ENCODE measurements around the gene HOXC9.

The HOXC9 gene

DNA sequence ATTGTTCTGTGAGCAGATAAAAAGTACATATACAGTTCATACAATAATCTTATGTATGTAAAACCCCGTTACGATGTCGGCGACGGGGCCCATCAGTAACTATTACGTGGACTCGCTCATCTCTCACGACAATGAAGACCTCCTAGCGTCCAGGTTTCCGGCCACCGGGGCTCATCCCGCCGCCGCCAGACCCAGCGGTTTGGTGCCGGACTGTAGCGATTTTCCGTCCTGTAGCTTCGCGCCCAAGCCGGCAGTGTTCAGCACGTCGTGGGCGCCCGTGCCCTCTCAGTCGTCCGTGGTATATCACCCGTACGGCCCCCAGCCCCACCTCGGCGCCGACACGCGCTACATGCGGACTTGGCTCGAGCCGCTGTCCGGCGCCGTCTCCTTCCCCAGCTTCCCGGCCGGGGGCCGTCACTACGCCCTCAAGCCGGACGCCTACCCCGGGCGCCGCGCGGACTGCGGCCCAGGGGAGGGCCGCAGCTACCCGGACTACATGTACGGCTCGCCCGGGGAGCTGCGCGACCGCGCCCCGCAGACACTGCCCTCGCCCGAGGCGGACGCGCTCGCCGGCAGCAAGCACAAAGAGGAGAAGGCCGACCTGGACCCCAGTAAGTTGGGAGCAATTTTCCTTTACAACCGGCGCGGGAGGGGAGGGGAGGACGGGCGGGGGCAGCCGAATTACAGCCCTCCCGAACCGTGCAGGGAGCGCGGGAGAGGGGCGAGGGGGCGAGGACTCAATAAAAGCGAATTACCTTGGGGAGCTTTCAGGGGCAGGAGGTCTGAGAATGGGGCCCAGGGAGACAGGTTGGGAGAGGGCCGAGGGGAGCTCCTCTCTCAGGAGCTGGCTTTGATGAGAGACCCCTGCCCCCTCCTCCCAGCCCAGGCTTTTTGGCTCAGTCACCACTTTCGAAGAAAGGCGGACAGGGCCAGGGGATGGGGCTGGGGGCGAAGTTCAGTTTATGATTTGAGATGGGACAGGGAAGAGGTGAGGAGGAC is at the start of gene HOXC9:
Gene HOXC9, plus strand, starts transcription at position 46 of the 999 bp plus-strand sequence. Its CDS starts 28 bp downstream, at position 74.
- POLR2A ChIA-PET: interaction anchor here (0.6 to 3.7 kb wide), 17 partner anchors 8 to 388 kb away, joined by 3 to 34 read pairs (median 4); partner anchors contain the start of genes CBX5, HNRNPA1, HOXC10 and HOXC13
- no peaks in the 10 kb centered on the region for H3K9me3 ChIP-seq (ENCODE audit: control insufficient read depth, insufficient read depth, low read depth, low read length)
- peaks cover 41% of the 10 kb centered on the region for H3K4me1 ChIP-seq (ENCODE audit: control insufficient read depth, insufficient read depth, low read length)
- peak within 1 kb of the TSS; percentile 99 for H3K27ac ChIP-seq (ENCODE audit: extremely low read depth, low read depth, low read length)
- CTCF ChIA-PET: interaction anchor here (0.5 to 6.7 kb wide), 18 partner anchors 10 to 378 kb away, joined by 3 to 49 read pairs (median 4); partner anchors contain the start of genes HOXC10 and SMUG1
- peaks cover 8 to 15% of the 10 kb centered on the region in 2 experiments; a peak in 2 of 3 replicates for H3K36me3 ChIP-seq (ENCODE audit: control insufficient read depth in 2 of 2, insufficient read depth in 1 of 2, low read length in 2 of 2)
- peak within 1 kb of the TSS; percentile 94 for H3K4me3 ChIP-seq (ENCODE audit: low read depth, low read length)
- TF ChIP-seq, protein P1, sequence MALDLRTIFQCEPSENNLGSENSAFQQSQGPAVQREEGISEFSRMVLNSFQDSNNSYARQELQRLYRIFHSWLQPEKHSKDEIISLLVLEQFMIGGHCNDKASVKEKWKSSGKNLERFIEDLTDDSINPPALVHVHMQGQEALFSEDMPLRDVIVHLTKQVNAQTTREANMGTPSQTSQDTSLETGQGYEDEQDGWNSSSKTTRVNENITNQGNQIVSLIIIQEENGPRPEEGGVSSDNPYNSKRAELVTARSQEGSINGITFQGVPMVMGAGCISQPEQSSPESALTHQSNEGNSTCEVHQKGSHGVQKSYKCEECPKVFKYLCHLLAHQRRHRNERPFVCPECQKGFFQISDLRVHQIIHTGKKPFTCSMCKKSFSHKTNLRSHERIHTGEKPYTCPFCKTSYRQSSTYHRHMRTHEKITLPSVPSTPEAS (tag by site-specific recombination; IDR thresholded peaks at IDR 0.05): peak; percentile 48; the same call in 1 of the 2 replicates
- TF ChIP-seq ZFP69B (tag by site-specific recombination; IDR thresholded peaks at IDR 0.05): 0 out of 2 replicates have a peak, but pooled peaks have one; percentile 7
- TF ChIP-seq, protein P2, sequence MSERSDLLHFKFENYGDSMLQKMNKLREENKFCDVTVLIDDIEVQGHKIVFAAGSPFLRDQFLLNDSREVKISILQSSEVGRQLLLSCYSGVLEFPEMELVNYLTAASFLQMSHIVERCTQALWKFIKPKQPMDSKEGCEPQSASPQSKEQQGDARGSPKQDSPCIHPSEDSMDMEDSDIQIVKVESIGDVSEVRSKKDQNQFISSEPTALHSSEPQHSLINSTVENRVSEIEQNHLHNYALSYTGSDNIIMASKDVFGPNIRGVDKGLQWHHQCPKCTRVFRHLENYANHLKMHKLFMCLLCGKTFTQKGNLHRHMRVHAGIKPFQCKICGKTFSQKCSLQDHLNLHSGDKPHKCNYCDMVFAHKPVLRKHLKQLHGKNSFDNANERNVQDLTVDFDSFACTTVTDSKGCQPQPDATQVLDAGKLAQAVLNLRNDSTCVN (tag by site-specific recombination; optimal IDR thresholded peaks at IDR 0.05): peak; percentile 72
- TF ChIP-seq KLF7 (tag by site-specific recombination; IDR thresholded peaks at IDR 0.05; ENCODE audit: borderline replicate concordance): no peak
- TF ChIP-seq, protein P3, sequence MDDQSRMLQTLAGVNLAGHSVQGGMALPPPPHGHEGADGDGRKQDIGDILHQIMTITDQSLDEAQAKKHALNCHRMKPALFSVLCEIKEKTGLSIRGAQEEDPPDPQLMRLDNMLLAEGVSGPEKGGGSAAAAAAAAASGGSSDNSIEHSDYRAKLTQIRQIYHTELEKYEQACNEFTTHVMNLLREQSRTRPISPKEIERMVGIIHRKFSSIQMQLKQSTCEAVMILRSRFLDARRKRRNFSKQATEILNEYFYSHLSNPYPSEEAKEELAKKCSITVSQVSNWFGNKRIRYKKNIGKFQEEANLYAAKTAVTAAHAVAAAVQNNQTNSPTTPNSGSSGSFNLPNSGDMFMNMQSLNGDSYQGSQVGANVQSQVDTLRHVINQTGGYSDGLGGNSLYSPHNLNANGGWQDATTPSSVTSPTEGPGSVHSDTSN (CRISPR knock-in tag; IDR thresholded peaks at IDR 0.05): 0 out of 2 replicates have a peak, but pooled peaks have one; percentile 69
- TF ChIP-seq, protein P4, sequence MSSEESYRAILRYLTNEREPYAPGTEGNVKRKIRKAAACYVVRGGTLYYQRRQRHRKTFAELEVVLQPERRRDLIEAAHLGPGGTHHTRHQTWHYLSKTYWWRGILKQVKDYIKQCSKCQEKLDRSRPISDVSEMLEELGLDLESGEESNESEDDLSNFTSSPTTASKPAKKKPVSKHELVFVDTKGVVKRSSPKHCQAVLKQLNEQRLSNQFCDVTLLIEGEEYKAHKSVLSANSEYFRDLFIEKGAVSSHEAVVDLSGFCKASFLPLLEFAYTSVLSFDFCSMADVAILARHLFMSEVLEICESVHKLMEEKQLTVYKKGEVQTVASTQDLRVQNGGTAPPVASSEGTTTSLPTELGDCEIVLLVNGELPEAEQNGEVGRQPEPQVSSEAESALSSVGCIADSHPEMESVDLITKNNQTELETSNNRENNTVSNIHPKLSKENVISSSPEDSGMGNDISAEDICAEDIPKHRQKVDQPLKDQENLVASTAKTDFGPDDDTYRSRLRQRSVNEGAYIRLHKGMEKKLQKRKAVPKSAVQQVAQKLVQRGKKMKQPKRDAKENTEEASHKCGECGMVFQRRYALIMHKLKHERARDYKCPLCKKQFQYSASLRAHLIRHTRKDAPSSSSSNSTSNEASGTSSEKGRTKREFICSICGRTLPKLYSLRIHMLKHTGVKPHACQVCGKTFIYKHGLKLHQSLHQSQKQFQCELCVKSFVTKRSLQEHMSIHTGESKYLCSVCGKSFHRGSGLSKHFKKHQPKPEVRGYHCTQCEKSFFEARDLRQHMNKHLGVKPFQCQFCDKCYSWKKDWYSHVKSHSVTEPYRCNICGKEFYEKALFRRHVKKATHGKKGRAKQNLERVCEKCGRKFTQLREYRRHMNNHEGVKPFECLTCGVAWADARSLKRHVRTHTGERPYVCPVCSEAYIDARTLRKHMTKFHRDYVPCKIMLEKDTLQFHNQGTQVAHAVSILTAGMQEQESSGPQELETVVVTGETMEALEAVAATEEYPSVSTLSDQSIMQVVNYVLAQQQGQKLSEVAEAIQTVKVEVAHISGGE (tag by site-specific recombination; conservative IDR thresholded peaks at IDR 0.05; ENCODE audit: low read depth): peak; percentile 43
- peak; percentile 72 for TF ChIP-seq ZBTB8A (tag by site-specific recombination; IDR thresholded peaks at IDR 0.05)
- TF ChIP-seq ZNF843 (tag by site-specific recombination; IDR thresholded peaks at IDR 0.05): no peak
- TF ChIP-seq ZNF501 (tag by site-specific recombination; IDR thresholded peaks at IDR 0.05): no peak
- peak; percentile 74 for TF ChIP-seq KLF1 (tag by site-specific recombination; IDR thresholded peaks at IDR 0.05)
- peak; percentile 35 for TF ChIP-seq EGR2 (tag by site-specific recombination; IDR thresholded peaks at IDR 0.05; ENCODE audit: low read depth)
- TF ChIP-seq, protein P5, sequence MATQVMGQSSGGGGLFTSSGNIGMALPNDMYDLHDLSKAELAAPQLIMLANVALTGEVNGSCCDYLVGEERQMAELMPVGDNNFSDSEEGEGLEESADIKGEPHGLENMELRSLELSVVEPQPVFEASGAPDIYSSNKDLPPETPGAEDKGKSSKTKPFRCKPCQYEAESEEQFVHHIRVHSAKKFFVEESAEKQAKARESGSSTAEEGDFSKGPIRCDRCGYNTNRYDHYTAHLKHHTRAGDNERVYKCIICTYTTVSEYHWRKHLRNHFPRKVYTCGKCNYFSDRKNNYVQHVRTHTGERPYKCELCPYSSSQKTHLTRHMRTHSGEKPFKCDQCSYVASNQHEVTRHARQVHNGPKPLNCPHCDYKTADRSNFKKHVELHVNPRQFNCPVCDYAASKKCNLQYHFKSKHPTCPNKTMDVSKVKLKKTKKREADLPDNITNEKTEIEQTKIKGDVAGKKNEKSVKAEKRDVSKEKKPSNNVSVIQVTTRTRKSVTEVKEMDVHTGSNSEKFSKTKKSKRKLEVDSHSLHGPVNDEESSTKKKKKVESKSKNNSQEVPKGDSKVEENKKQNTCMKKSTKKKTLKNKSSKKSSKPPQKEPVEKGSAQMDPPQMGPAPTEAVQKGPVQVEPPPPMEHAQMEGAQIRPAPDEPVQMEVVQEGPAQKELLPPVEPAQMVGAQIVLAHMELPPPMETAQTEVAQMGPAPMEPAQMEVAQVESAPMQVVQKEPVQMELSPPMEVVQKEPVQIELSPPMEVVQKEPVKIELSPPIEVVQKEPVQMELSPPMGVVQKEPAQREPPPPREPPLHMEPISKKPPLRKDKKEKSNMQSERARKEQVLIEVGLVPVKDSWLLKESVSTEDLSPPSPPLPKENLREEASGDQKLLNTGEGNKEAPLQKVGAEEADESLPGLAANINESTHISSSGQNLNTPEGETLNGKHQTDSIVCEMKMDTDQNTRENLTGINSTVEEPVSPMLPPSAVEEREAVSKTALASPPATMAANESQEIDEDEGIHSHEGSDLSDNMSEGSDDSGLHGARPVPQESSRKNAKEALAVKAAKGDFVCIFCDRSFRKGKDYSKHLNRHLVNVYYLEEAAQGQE (tag by site-specific recombination; IDR thresholded peaks at IDR 0.05): peak; percentile 80
- peak; percentile 66 for TF ChIP-seq ZFHX2 (tag by site-specific recombination; conservative IDR thresholded peaks at IDR 0.05)
- no peak for TF ChIP-seq ZNF311 (tag by site-specific recombination; IDR thresholded peaks at IDR 0.05; ENCODE audit: borderline replicate concordance)
- TF ChIP-seq ZSCAN16 (tag by site-specific recombination; IDR thresholded peaks at IDR 0.05): peak; percentile 36; the same call in 1 of the 2 replicates
- TF ChIP-seq ZNF660 (tag by site-specific recombination; IDR thresholded peaks at IDR 0.05): 0 out of 2 replicates have a peak, but pooled peaks have one; percentile 22
- peak; percentile 47; the same call in 1 of the 2 replicates for TF ChIP-seq ZNF785 (tag by site-specific recombination; IDR thresholded peaks at IDR 0.05)
- TF ChIP-seq ZNF10 (tag by site-specific recombination; IDR thresholded peaks at IDR 0.05): 0 out of 2 replicates have a peak, but pooled peaks have one; percentile 21
- TF ChIP-seq, protein P6, sequence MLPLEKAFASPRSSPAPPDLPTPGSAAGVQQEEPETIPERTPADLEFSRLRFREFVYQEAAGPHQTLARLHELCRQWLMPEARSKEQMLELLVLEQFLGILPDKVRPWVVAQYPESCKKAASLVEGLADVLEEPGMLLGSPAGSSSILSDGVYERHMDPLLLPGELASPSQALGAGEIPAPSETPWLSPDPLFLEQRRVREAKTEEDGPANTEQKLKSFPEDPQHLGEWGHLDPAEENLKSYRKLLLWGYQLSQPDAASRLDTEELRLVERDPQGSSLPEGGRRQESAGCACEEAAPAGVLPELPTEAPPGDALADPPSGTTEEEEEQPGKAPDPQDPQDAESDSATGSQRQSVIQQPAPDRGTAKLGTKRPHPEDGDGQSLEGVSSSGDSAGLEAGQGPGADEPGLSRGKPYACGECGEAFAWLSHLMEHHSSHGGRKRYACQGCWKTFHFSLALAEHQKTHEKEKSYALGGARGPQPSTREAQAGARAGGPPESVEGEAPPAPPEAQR (tag by site-specific recombination; IDR thresholded peaks at IDR 0.05): 0 out of 2 replicates have a peak, but pooled peaks have one; percentile 9
- TF ChIP-seq ZBTB20 (tag by site-specific recombination; IDR thresholded peaks at IDR 0.05): peak; percentile 61
- peak; percentile 29; the same call in 1 of the 2 replicates for TF ChIP-seq ZIC2 (tag by site-specific recombination; IDR thresholded peaks at IDR 0.05)
- no peak for TF ChIP-seq ZNF707 (tag by site-specific recombination; IDR thresholded peaks at IDR 0.05)
- TF ChIP-seq ZNF266 (tag by site-specific recombination; IDR thresholded peaks at IDR 0.05; ENCODE audit: low read depth): peak; percentile 10; the same call in 1 of the 2 replicates

Data from HEK293 (cell line).